Bronchial epithelial cell (primary cell): ENCODE measurements around the gene GIGYF2. TPM values are rescaled to one million over a fixed set of nuclear protein-coding genes. Genes with fewer than 3 reads are reported as not detected.
A peak's percentile ranks its signal among the peaks of the same experiment; 100 is the strongest.

Experiments
- DNase-seq: peaks from one replicate; pipeline ENCODE4 v3.0.0-alpha.2; 2010; ENCODE audit warnings: low read depth
- FAIRE-seq: peaks from 2 replicates; lab custom pipeline; 2011; peaks lifted over from hg19 to GRCh38; lab: Jason Lieb, UNC
- H3K27me3 ChIP-seq: 2 replicates; pipeline ENCODE4 v1.5.1; 2011; ENCODE audit warnings: low read length; ENCODE audit not compliant: control insufficient read depth, insufficient read depth
- H3K36me3 ChIP-seq: 2 replicates; pipeline ENCODE4 v1.5.1; 2011; ENCODE audit warnings: low read length; ENCODE audit not compliant: control insufficient read depth, insufficient read depth
- H3K4me3 ChIP-seq: 2 replicates; pipeline ENCODE4 v1.5.1; 2011; ENCODE audit warnings: mild to moderate bottlenecking, low read depth, low read length, control low read depth
- CTCF ChIP-seq: IDR thresholded peaks from 2 replicates; pipeline ENCODE4 v1.5.1; 2011; ENCODE audit warnings: mild to moderate bottlenecking, moderate library complexity, low read length, control low read depth, inconsistent platforms; ENCODE audit not compliant: insufficient read depth, severe bottlenecking
- total RNA-seq: library from RNA; depleted of rRNA; stranded (reverse); fragments of >200 nt; gene quantifications from 2 replicates; pipeline ENCODE4 v1.2.1, GENCODE V29; 2014

Gene GIGYF2
- total RNA-seq, 1 donor from 2014 or later = 44.0 TPM

- DNase-seq (peak; percentile 15), FAIRE-seq (peak; percentile 7)
- TF ChIP-seq CTCF = no peak
These were observed 38.8 kb upstream of the GIGYF2 start for GRCh38 chr2:232658217-232658785.

GRCh38 chr2:232659359-232659758, 37.8 kb upstream of the GIGYF2 start:
- Histone ChIP-seq H3K27me3 (no peaks in the 10 kb centered on the region), H3K36me3 (no peaks in the 10 kb centered on the region), H3K4me3 (no peak overlapping the region)
- FAIRE-seq (no peak), DNase-seq (no peak)
- TF ChIP-seq CTCF = no peak

More at GRCh38 chr2:232658217-232658785, 38.8 kb upstream of the GIGYF2 start:
- Histone ChIP-seq H3K4me3 (no peak overlapping the region), H3K27me3 (no peaks in the 10 kb centered on the region), H3K36me3 (no peaks in the 10 kb centered on the region)

- FAIRE-seq = no peak
- no peak for DNase-seq
- no peak for TF ChIP-seq CTCF
- no peak overlapping the region for H3K4me3 ChIP-seq
- H3K27me3 ChIP-seq = no peaks in the 10 kb centered on the region
- H3K36me3 ChIP-seq = no peaks in the 10 kb centered on the region
These were observed 34.5 kb upstream of the GIGYF2 start for GRCh38 chr2:232662486-232663260.

- FAIRE-seq (no peak), DNase-seq (peak; percentile 17)
- Histone ChIP-seq H3K4me3 (no peak overlapping the region), H3K36me3 (no peaks in the 10 kb centered on the region), H3K27me3 (no peaks in the 10 kb centered on the region)
- no peak for TF ChIP-seq CTCF
These were observed 30.9 kb upstream of the GIGYF2 start for GRCh38 chr2:232666051-232666805.

GRCh38 chr2:232667989-232668583, 29.0 kb upstream of the GIGYF2 start:
- no peak overlapping the region for H3K4me3 ChIP-seq
- no peak for FAIRE-seq
- no peaks in the 10 kb centered on the region for H3K36me3 ChIP-seq
- no peak for DNase-seq
- no peaks in the 10 kb centered on the region for H3K27me3 ChIP-seq
- TF ChIP-seq CTCF = no peak
